ENCODE results near the gene PWP2.

Gene PWP2

GRCh38 chr21:44090325-44090724 is 16.9 kb upstream of the PWP2 start:
- no peak for TF ChIP-seq CTCF (IDR thresholded peaks at IDR 0.05)

DNA sequence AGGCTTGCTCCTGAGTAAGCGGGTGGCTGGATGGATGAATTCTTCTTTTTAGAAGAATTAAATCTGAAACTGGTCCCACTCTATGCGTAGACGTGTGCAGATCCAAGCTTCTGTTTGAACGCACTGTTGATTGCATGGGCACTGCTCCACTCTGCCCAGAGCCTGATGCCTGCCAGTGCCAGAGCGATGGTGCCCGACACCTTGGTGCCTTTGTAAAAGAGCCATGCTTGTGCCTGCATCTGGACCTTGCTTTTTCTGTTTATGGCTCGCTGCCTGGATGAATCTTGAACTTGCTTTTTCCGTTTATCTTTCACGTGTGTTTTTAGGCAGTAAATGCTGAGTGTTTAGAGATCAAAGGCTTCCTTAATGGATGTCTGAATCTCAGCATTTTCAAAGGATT is 15.0 kb upstream of the PWP2 start:
- no peak for TF ChIP-seq CTCF (IDR thresholded peaks at IDR 0.05)

GRCh38 chr21:44093761-44094160 is 13.4 kb upstream of the PWP2 start:
- no peak for TF ChIP-seq CTCF (IDR thresholded peaks at IDR 0.05)

- no peak for TF ChIP-seq CTCF (IDR thresholded peaks at IDR 0.05)
Measured at GRCh38 chr21:44094832-44095231, 12.4 kb upstream of the PWP2 start.

Data from LNCAP (cell line).